SHP77 treated with DMSO at 0.1 percent for 48 hours (cell line): Measurements from ENCODE around the gene C10orf143.
A peak's percentile ranks its signal among the peaks of the same experiment; 100 is the strongest.
"Not testable (repeated sequence)": the region's sequence is repeated elsewhere in the genome, so short reads cannot be mapped to it uniquely, and the experiment has no call there.

Experiments
- DNase-seq: peaks from one replicate; lab custom pipeline; 2025; lab: John Stamatoyannopoulos, UW

Gene C10orf143

GRCh38 chr10:130110246-130111112, at the start of gene C10orf143:
TSS of gene C10orf143 (minus strand) at chr10:130110830. CDS start at chr10:130110772, 58 bp downstream.
- peak; percentile 93 for DNase-seq

GRCh38 chr10:130159192-130159794, 48.7 kb upstream of the C10orf143 start:
- DNase-seq = no peak

GRCh38 chr10:130146042-130146441, 35.4 kb upstream of the C10orf143 start:
- no peak for DNase-seq

- DNase-seq = no peak
Observed at GRCh38 chr10:130141878-130142277, 31.2 kb upstream of the C10orf143 start.

GRCh38 chr10:130141460-130141859, 30.8 kb upstream of the C10orf143 start:
- no peak for DNase-seq

GRCh38 chr10:130141038-130141437, 30.4 kb upstream of the C10orf143 start:
- no peak for DNase-seq

DNA sequence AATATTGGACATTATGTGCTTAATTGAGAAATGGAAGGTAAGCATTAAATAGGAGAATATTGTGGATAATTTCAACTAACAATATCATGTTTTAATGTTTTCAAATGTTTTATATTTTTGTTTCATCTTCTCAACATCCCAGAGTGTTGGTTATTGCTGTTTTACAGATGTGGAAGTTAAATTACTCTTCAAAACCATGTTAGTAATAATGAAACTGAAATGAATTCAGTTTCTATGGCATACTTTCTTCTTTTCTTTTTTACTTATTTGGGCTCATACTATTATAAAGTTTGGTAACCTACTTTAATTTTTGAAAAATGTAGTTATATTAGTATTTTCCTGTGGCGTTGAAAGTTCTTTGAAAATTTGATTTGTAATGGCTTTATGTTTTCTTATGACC, 29.8 kb upstream of the C10orf143 start:
- no peak for DNase-seq

DNA sequence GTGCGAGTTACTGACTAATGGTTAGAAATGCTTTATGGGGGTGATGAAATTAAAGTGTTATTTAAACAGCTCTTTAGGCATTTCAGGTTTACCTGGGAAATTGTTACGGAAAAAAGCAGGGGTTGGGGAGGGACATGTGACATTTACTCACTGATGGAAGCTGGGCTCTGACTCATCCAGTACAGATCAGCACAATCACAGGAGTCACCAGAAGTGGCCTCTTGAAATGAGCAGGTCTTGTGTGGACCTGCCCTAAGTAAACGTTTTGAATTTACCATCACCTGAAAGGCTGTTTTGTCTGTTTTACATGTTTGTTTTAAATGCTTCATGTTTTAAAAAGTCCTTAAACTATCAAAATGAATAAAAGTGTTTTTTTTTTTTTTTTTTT, 27.8 kb upstream of the C10orf143 start:
- DNase-seq = peak; percentile 81

- no peak for DNase-seq
Observed at GRCh38 chr10:130137659-130138478, 27.2 kb upstream of the C10orf143 start.

GRCh38 chr10:130137090-130137448, 26.4 kb upstream of the C10orf143 start:
- DNase-seq = no peak

- DNase-seq = peak; percentile 73
Observed at GRCh38 chr10:130136226-130137089, 25.8 kb upstream of the C10orf143 start, which contains the start of gene GLRX3. TSS of gene GLRX3 (plus strand) at chr10:130136391. CDS start at chr10:130136421, 30 bp downstream.

DNA sequence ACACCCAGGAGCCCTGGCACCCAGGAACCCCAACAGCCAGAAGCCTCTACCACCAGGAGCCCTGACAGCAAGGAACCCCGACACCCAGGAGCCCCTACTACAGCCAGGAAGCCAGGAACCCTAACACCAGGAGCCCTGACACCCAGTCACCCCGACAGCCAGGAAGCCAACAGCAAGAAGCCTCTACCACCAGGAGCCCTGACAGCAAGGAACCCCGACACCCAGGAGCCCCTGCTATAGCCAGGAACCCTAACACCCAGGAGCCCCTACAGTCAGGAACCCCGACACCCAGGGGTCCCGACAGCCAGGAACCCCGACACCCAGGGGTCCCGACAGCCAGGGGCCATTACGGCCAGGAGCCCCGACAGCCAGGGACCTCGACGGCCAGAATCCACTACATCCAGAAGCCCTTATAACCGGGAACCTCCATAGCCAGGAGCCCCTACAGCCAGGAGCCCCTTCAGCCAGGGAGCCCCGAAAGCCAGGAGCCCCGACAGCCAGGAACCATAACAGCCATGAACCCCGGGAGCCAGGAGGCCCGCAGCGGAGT, 25.1 kb upstream of the C10orf143 start:
- no peak for DNase-seq

DNA sequence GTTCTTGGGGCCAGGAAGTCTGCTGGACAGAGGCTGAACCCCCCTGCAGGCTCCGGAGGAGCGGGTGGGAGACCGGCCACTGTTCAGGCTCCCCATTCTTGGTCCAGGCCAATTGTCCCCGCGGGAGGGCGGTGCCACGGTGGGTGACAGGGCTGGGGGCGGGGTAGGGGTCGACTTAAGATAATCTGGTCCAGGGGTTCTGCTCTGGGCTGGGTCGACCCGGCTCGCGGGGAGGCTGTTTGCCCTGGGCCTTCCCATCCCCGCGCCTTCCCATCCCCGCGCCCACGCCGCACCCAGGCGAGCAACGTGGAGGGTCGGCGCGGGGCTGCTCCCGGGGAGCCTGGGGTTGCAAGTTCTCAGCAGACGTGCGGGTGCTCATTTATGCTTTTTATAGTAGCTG, 18.3 kb upstream of the C10orf143 start:
- no peak for DNase-seq

DNA sequence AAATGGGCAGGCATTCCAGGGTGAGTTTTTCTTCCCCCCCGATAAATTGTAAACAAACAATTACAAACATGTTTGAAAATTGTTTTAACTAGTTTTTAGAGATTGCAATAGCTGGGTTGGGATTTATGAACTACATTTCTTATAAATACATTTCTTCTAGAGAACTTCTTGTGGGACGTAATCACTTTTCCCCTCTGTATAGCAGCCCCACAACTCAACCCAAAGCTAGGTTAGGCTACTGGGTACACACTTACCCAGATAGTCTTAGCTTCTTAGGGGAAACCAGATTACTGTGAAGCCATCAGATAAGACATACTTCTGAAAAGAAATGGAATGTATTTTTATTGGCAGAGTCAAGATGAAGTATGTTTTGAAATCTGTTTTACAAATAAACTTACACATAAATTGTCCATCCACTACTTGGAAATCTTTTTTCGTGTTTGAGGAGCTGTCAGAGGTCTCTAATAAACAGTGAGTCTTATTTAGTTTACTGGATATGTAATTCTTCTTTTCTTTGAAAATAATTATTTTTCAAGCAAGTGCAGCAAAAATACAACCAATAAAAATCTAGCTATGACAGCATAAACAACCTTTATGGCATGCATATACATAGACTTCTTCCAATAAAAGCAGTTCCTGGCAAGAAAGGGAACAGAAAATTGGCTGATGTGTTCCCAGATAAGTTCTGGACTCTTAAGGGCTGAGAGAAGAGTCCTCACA, 17.6 kb upstream of the C10orf143 start:
- DNase-seq = no peak

GRCh38 chr10:130127364-130128061, 16.9 kb upstream of the C10orf143 start:
- peak; percentile 48 for DNase-seq

GRCh38 chr10:130121486-130122079, 11.0 kb upstream of the C10orf143 start:
- DNase-seq = no peak

- not testable (repeated sequence) for DNase-seq
Observed at GRCh38 chr10:130117535-130117934, 6.9 kb upstream of the C10orf143 start.

DNA sequence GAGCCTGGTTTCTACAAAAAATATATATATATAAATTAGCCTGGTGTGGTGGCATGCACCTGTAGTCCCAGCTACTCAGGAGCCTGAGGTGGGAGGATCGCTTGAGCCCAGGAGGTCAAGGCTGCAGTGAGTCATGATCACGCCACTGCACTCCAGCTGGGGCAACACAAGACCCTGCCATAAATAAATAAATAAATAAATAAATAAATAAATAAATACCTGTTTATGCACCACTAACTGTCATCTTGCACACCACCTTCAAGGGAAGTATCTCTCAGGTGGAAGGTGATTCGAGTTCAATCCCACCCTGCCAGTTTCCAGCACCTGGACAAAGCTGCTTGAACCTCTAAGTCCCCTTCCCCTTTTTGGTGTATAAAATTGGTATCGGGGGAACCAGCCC, 6.3 kb upstream of the C10orf143 start:
- DNase-seq = not testable (repeated sequence)

DNA sequence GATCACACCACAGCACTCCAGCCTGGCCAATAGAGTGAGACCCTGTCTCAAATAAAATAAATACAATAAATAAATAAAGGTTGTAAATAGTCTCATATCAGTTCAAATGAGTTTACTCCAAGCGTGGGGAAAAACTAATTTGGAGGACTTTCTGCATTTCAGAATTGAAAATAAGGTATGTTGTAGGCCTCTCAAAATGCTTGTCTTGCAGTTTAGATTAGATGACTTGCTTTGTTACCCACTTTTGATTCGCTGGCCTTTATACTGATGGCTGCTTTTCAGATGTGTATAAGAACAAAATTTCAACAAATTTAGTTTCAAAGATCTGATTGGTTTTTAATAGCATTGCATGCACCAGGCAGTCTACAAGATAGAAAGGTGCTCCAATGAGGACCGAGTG, 2.2 kb upstream of the C10orf143 start:
- no peak for DNase-seq

- no peak for DNase-seq
Observed at GRCh38 chr10:130111852-130112180, 1.2 kb upstream of the C10orf143 start.
